ENCODE data around the gene ADCY3. TPM values are rescaled to one million over a fixed set of nuclear protein-coding genes. Genes with fewer than 3 reads are reported as not detected.

Gene ADCY3
- total and polyA plus RNA-seq, 10 of the 15 experiments (the other 5 are each of a cell fraction or from before 2014, with no cell fraction given), result 2.8 to 102 (median 50.4) TPM

GRCh38 chr2:24886126-24886501, 33.9 kb downstream of the ADCY3 start:
- ChIA-PET SMC1A (ENCODE audit: uncharacterized antibody, unreplicated experiment) (interaction anchor here (1.1 kb wide), 1 partner anchor 24 kb away, joined by 3 read pairs; no protein-coding TSS in a partner anchor), POLR2A (interaction anchor here (0.6 to 1.2 kb wide), 4 partner anchors 16 to 96 kb away, joined by 3 to 5 read pairs (median 4); no protein-coding TSS in a partner anchor)
- peak overlapping the region; percentile 72; the same call in 1 of the 2 replicates for H3K9ac ChIP-seq (ENCODE audit: control insufficient read depth, insufficient read depth, low read length)

More at GRCh38 chr2:24886126-24886501, 33.9 kb downstream of the ADCY3 start:
- peak overlapping the region; percentile 18; the same call in 1 of the 2 replicates for H3K4me3 ChIP-seq
- ATAC-seq, result no peak
- H3K79me2 ChIP-seq (ENCODE audit: control insufficient read depth, insufficient read depth, low read length), result peaks cover 53% of the 10 kb centered on the region
- FAIRE-seq, result no peak
- DNase-seq (ENCODE audit: low read depth, low spot score), result no peak
- H3K9me3 ChIP-seq (replicated peaks; ENCODE audit: control insufficient read depth, insufficient read depth, low read length), result peaks cover 1% of the 10 kb centered on the region; the same call in 2 of the 3 replicates
- no TSS peak for BruUV-seq (replicated peaks)
- H3K4me1 ChIP-seq (ENCODE audit: control insufficient read depth, insufficient read depth, low read length), result peaks cover 25% of the 10 kb centered on the region
- H3K4me2 ChIP-seq (ENCODE audit: control insufficient read depth, insufficient read depth), result peak overlapping the region; percentile 56
- H2AFZ ChIP-seq (ENCODE audit: control insufficient read depth, low read depth, low read length), result no peak overlapping the region
- no peaks in the 10 kb centered on the region for H4K20me1 ChIP-seq (ENCODE audit: control insufficient read depth, insufficient read depth)
- RAD21 ChIA-PET (ENCODE audit: unreplicated experiment), result interaction anchor here (0.6 kb wide), 1 partner anchor 282 kb away, joined by 3 read pairs; no protein-coding TSS in a partner anchor
- WGBS (ENCODE audit: insufficient coverage, insufficient replicate concordance, low lambda C conversion rate, missing lambda C conversion rate), result 92% methylated on average over 12 of the region's 13 CpGs
- H3K27me3 ChIP-seq (replicated peaks in 1 of 2; ENCODE audit: control insufficient read depth in 2 of 2, insufficient read depth in 2 of 2, low read length in 1 of 2), result no peaks in the 10 kb centered on the region
- intact Hi-C loops (cut with micrococcal nuclease; ENCODE audit: unreplicated experiment) (no loop called here), in situ Hi-C loops (cut with MboI) (no loop called here)
- CTCF ChIA-PET, result interaction anchor here (0.7 kb wide), 1 partner anchor 59 kb away, joined by 3 read pairs; no protein-coding TSS in a partner anchor
- H3K27ac ChIP-seq (ENCODE audit: control insufficient read depth, insufficient read depth), result peak overlapping the region; percentile 74; the same call in 1 of the 2 replicates
- peaks cover 2 to 3% of the 10 kb centered on the region in 2 experiments for H3K36me3 ChIP-seq (ENCODE audit: control insufficient read depth in 2 of 2, insufficient read depth in 2 of 2, low read length in 1 of 2)
- TF ChIP-seq ZNF274 (IDR thresholded peaks at IDR 0.05; ENCODE audit: insufficient read depth, insufficient read length), result no peak
- TF ChIP-seq SIN3A (IDR thresholded peaks at IDR 0.05; ENCODE audit: low read depth, low read length), result no peak
- TF ChIP-seq RELB (IDR thresholded peaks at IDR 0.05; ENCODE audit: low read depth), result no peak
- TF ChIP-seq SUPT20H (IDR thresholded peaks at IDR 0.05; ENCODE audit: borderline replicate concordance, control insufficient read depth, low read depth, low read length), result no peak
- no peak for TF ChIP-seq MEF2B (IDR thresholded peaks at IDR 0.05; ENCODE audit: partially characterized antibody, poor library complexity, severe bottlenecking)
- no peak for TF ChIP-seq SIX5 (IDR thresholded peaks at IDR 0.05; ENCODE audit: low read depth, low read length, severe bottlenecking)
- no peak for TF ChIP-seq USF2 (IDR thresholded peaks at IDR 0.05; ENCODE audit: borderline replicate concordance, low read depth, low read length)
- no peak for TF ChIP-seq E4F1 (IDR thresholded peaks at IDR 0.05; ENCODE audit: borderline replicate concordance, partially characterized antibody)
- no peak for TF ChIP-seq BRCA1 (IDR thresholded peaks at IDR 0.05; ENCODE audit: low read depth, low read length)
- TF ChIP-seq ZNF622 (IDR thresholded peaks at IDR 0.05), result no peak
- no peak for TF ChIP-seq REST (IDR thresholded peaks at IDR 0.05; ENCODE audit: low read depth, low read length)
- no peak for TF ChIP-seq SREBF1 (IDR thresholded peaks at IDR 0.05; ENCODE audit: low read length)
